NOMO-1 (cell line): ENCODE measurements around the gene SLC2A9.

Experiments
- DNase-seq, 2 experiments: peaks; one replicate each; lab custom pipeline; 2025; ENCODE audit not compliant: unreplicated experiment in 2 of 2; lab: John Stamatoyannopoulos, UW

SLC2A9 gene

DNA sequence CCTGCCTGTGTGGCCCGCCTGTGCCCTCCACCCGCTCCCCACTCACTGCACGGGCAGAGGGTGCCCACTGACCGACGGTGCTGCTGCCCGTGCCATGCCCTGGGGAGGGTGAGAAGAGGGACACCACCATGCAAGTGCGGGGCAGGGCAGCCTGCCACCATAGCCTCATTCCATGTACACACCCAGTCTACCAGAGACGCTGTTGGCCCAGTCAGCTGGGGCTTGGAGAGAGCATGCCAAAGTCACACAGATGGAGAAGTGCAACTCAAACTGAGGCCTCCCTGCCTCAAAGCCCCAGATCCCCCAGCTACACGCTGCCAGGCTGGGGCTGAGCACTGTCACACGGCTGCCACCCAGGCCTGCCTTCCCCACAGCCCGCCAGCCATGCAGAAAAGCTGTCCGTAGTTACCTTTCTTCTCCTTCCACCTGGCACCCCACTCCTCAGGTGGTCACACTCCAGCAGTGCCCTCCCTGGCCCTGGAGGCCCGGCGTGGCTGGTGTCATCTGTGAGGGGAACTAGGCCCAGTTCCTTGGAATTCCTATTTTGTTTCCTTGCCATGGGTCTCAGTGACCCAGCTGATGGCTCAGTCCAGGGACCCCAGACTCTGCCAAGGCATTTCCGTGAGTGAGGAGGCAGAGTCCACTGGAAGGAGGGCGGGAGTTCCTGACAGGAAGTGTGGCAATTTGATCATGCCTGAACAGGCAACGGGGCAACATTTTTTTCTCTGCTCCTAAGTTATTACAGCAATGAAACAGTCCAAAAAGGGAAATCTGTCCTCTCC, at the start of gene SLC2A9:
TSS of gene SLC2A9 (minus strand) at position 627 of the 782 bp plus-strand sequence. CDS start at position 559, 68 bp downstream.
- peak; percentile 53 to 62 for DNase-seq

DNA sequence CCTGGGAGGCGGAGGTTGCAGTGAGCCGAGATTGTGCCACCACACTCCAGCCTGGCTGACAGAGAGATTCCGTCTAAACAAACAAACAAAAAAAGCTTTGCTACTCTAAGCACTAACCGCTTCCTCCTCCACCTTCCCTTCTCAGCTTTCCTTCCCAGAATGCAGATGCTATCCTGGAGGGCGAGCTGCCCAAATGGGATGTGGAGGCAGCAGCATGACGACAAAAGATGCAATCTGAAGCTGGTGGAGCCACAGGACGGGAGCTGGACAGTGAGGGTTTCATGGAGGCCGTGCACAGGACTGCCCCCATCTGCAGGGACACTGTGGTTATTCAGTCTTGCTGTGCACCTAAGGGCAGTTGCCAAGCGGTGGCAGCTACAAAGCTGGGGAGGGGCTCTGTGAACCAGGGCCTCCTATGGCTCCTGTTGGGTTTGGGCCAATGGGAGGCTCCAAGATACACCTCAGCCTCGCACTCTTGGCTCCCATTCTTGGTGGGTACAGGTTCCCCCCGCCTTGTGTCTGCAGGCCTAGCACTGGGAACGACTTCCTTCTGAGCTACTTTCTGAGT, 47.9 kb upstream of the SLC2A9 start:
- DNase-seq, result no peak

GRCh38 chr4:10066670-10067651, 45.7 kb upstream of the SLC2A9 start:
- DNase-seq, result no peak

- DNase-seq, result no peak
These were observed 44.9 kb upstream of the SLC2A9 start for GRCh38 chr4:10066206-10066605.

- peak; percentile 45 to 52 for DNase-seq
These were observed 42.4 kb upstream of the SLC2A9 start for GRCh38 chr4:10063544-10064300.

GRCh38 chr4:10061650-10062415, 40.5 kb upstream of the SLC2A9 start:
- no peak for DNase-seq

DNA sequence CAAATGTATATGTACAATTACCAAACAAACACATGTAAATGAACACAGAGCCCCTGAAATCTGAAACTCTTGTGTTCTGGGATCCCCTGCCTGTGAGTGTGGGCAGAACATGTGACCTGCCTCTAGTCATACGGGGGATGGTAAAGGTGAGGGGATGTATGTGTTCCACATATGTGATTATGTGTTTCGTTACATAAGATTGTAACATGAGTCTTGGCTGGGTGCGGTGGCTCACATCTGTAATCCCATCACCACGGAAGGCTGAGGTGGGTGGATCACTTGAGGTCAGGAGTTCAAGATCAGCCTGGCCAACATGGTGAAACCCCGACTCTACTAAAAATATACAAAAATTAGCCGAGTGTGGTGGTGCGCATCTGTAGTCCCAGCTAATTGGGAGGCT, 37.1 kb upstream of the SLC2A9 start:
- no peak for DNase-seq

DNA sequence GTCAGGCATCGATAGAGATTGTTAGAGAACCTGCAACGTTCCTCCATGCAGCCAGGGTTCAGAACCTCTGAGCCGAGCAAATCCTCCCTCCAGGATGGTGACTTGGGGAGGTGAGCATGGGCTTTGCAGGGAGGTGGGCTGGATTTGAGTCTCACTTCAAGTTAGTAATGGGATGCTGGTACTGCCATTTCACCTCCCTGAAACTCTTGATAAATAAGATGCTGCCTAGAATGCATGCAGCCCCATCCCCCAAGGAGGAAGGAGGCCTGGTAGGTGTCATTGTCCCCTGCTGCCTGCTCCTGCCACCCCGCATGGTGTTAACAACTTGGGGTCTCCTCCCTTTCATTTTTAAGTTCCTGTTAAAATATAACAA, 35.7 kb upstream of the SLC2A9 start:
- no peak for DNase-seq

GRCh38 chr4:10056334-10057022, 35.2 kb upstream of the SLC2A9 start:
- no peak for DNase-seq

GRCh38 chr4:10055871-10056270, 34.6 kb upstream of the SLC2A9 start:
- no peak for DNase-seq

GRCh38 chr4:10054571-10055041, 33.3 kb upstream of the SLC2A9 start:
- no peak for DNase-seq

GRCh38 chr4:10053635-10054453, 32.5 kb upstream of the SLC2A9 start:
- no peak for DNase-seq

- DNase-seq, result no peak
These were observed 30.3 kb upstream of the SLC2A9 start for GRCh38 chr4:10051517-10052135.

DNA sequence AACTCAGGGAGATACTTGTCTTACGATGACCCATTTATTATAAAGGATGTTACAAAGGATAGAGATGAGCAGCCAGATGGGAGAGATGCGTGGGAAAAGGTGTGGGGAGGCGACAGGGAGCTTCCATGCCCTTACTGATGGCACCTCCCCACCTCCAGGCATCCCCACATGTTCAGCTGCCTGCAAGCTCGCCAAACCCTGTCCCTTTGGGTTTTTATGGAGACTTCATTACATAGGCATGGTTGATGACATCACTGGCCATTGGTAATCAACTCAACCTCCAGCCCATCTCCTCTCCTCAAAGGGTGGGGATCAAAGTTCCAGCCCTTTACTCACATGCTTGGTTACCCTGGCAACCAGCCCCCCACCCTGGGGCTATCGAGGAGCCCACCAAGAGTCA, 29.4 kb upstream of the SLC2A9 start:
- DNase-seq, result no peak

DNA sequence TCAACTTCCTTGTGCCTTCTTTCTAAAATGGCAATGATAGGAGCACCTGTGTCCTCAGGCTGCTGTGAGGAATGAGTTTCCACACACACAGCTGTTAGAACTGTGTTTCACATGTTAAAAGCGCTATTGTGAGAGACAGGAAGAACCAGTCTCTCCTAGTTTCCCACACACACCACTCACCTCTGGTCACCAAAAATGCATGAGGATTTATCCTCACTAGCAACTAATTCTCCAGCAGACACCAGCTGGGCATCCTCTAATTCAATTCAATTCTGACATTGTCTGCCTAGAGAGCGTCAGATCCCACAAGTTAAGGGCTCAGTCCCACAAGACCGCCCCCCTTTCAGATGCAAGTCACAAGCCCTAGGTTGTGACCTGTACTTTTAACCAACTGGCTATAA, 29.0 kb upstream of the SLC2A9 start:
- no peak for DNase-seq

GRCh38 chr4:10048941-10049697, 27.8 kb upstream of the SLC2A9 start:
- no peak for DNase-seq

DNA sequence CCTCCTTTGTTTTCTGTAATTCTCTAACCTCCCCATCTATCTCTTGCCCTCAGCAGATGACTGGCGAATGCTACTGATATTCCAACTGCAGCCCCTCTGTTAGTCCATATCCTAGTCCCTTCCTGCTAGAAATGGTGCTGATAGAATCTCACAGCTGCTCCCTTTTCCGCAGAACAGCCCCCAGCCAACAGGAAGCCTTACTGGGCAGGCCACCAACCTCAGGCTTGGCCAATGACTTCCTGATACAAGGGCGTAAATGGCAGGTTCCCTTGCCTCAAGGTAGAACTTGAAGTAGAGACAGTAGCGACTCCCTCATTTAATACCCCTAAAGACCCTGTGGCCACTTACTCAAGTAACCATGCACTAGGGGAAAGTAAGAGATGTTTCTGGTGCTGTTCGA, 26.7 kb upstream of the SLC2A9 start:
- DNase-seq, result peak in 1 of 2 experiments; percentile 13
